H1 (cell line): ENCODE measurements around the gene ZBTB16. TPM values are rescaled to one million over a fixed set of nuclear protein-coding genes. Genes with fewer than 3 reads are reported as not detected.

Source experiments
- CTCF ChIA-PET: fragments of 300-600 bp; sonication (Branson Sonifier 250); formaldehyde crosslinking; loops from one replicate; lab custom pipeline; 2021; ENCODE audit not compliant: partially characterized antibody; lab: Charles Lee
- POLR2A ChIA-PET: fragments of 300-600 bp; sonication (Branson Sonifier 250); formaldehyde crosslinking; loops from one replicate; lab custom pipeline; 2021; ENCODE audit warnings: inconsistent platforms; ENCODE audit not compliant: partially characterized antibody; lab: Charles Lee
- DNase-seq, 2 experiments: peaks; one replicate each; pipeline versions ENCODE4 v3.0.0 to v3.0.0-alpha.2; 2010 to 2022; ENCODE audit warnings: low spot score in 2 of 2, low read depth in 1 of 2, mixed read lengths in 1 of 2
- FAIRE-seq: peaks from 2 replicates; lab custom pipeline; 2011; peaks lifted over from hg19 to GRCh38; lab: Jason Lieb, UNC
- H2AFZ ChIP-seq: 2 replicates; pipeline ENCODE4 v1.8.1; 2012; ENCODE audit warnings: low read length, inconsistent platforms
- H2AK5ac ChIP-seq: 2 replicates; pipeline ENCODE4 v1.6.1; 2013; ENCODE audit warnings: low read depth, low read length
- H2BK120ac ChIP-seq: replicated peaks from 2 replicates; pipeline ENCODE3; 2013; ENCODE audit warnings: low read depth, low read length, inconsistent platforms
- H2BK12ac ChIP-seq: 2 replicates; pipeline ENCODE4 v1.6.1; 2013; ENCODE audit warnings: low read depth, low read length
- H2BK15ac ChIP-seq: 2 replicates; pipeline ENCODE4 v1.6.1; 2013; ENCODE audit warnings: low read length
- H2BK20ac ChIP-seq: 2 replicates; pipeline ENCODE4 v1.6.1; 2013; ENCODE audit warnings: low read length
- H2BK5ac ChIP-seq: 2 replicates; pipeline ENCODE4 v1.6.1; 2013; ENCODE audit warnings: low read depth, low read length
- H3K14ac ChIP-seq: 2 replicates; pipeline ENCODE4 v1.6.1; 2013; ENCODE audit warnings: inconsistent platforms; ENCODE audit not compliant: insufficient read length
- H3K18ac ChIP-seq: 2 replicates; pipeline ENCODE4 v1.6.1; 2013; ENCODE audit warnings: low read length; ENCODE audit errors: extremely low read depth
- H3K23ac ChIP-seq: 2 replicates; pipeline ENCODE4 v1.6.1; 2013; ENCODE audit warnings: inconsistent platforms; ENCODE audit not compliant: insufficient read length
- H3K23me2 ChIP-seq: 2 replicates; pipeline ENCODE4 v1.6.1; 2013; ENCODE audit warnings: low read depth, low read length
- H3K27ac ChIP-seq: 2 replicates; pipeline ENCODE4 v1.6.1; 2011; ENCODE audit warnings: low read depth, low read length, inconsistent platforms
- H3K27me3 ChIP-seq, 4 experiments: replicated peaks in 1 of 4; 1 replicate in 1 of 4; 2 replicates in 3 of 4; pipeline versions ENCODE4 v1.6.1 to v1.8.1; 2011 to 2013; ENCODE audit warnings: low read length in 3 of 4, mild to moderate bottlenecking in 3 of 4, inconsistent platforms in 2 of 4, mixed read lengths in 2 of 4, moderate library complexity in 1 of 4; ENCODE audit not compliant: control insufficient read depth in 3 of 4, insufficient read depth in 3 of 4; ENCODE audit errors: extremely low read depth in 1 of 4
- H3K36me3 ChIP-seq, 4 experiments: 2 replicates each; pipeline versions ENCODE4 v1.6.1 to v1.8.1; 2011 to 2013; ENCODE audit warnings: mild to moderate bottlenecking in 4 of 4, low read length in 3 of 4, moderate library complexity in 2 of 4, control low read depth in 1 of 4, inconsistent platforms in 1 of 4; ENCODE audit not compliant: insufficient read depth in 4 of 4, control insufficient read depth in 2 of 4
- H3K4ac ChIP-seq: replicated peaks from 2 replicates; pipeline ENCODE3; 2013; ENCODE audit warnings: low read length, low read depth, mixed read lengths, inconsistent platforms; ENCODE audit not compliant: insufficient read length
- H3K4me1 ChIP-seq, 4 experiments: replicated peaks in 1 of 4; 1 replicate in 1 of 4; 2 replicates in 3 of 4; pipeline versions ENCODE4 v1.6.1 to v1.8.1; 2011 to 2013; ENCODE audit warnings: low read length in 3 of 4, inconsistent platforms in 2 of 4, mixed read lengths in 1 of 4; ENCODE audit not compliant: insufficient read depth in 4 of 4, control insufficient read depth in 3 of 4
- H3K4me2 ChIP-seq, 2 experiments: 2 replicates each; pipeline versions ENCODE4 v1.6.1 to v1.8.1; 2011 to 2013; ENCODE audit warnings: low read depth in 2 of 2, low read length in 2 of 2, control low read depth in 1 of 2, inconsistent platforms in 1 of 2, mild to moderate bottlenecking in 1 of 2; ENCODE audit not compliant: insufficient read depth in 1 of 2
- H3K4me3 ChIP-seq, 4 experiments: fragments of 200-600, 300-600 bp in 1 of 4; sonication (generic), shearing (Covaris generic), sonication (Bioruptor Twin) in 1 of 4; 2 replicates each; pipeline versions ENCODE4 v1.5.1 to v1.8.1; 2011 to 2016; ENCODE audit warnings: low read length in 4 of 4, low read depth in 3 of 4, control low read depth in 2 of 4, inconsistent platforms in 2 of 4, mild to moderate bottlenecking in 2 of 4, mixed read lengths in 1 of 4, moderate library complexity in 1 of 4; ENCODE audit not compliant: insufficient read depth in 2 of 4; ENCODE audit errors: extremely low read depth in 1 of 4
- H3K56ac ChIP-seq: replicated peaks from 2 replicates; pipeline ENCODE3; 2013; ENCODE audit warnings: low read depth, mild to moderate bottlenecking, mixed read lengths, low read length, inconsistent platforms; ENCODE audit not compliant: insufficient read length
- H3K79me1 ChIP-seq: 2 replicates; pipeline ENCODE4 v1.6.1; 2013; ENCODE audit warnings: low read depth, low read length, control low read depth
- H3K79me2 ChIP-seq, 2 experiments: 2 replicates each; pipeline versions ENCODE4 v1.6.1 to v1.8.1; 2012 to 2013; ENCODE audit warnings: low read length in 2 of 2, mild to moderate bottlenecking in 2 of 2, inconsistent platforms in 1 of 2; ENCODE audit not compliant: insufficient read depth in 2 of 2, control insufficient read depth in 1 of 2
- H3K9ac ChIP-seq, 4 experiments: replicated peaks in 1 of 4; 1 replicate in 1 of 4; 2 replicates in 3 of 4; pipeline versions ENCODE4 v1.6.1 to v1.8.1; 2011 to 2013; ENCODE audit warnings: low read depth in 3 of 4, low read length in 3 of 4, control low read depth in 2 of 4, mild to moderate bottlenecking in 2 of 4, moderate library complexity in 2 of 4, inconsistent platforms in 1 of 4; ENCODE audit errors: extremely low read depth in 1 of 4
- H3K9me3 ChIP-seq, 2 experiments: 2 replicates each; pipeline versions ENCODE4 v1.6.1 to v1.8.1; 2012 to 2013; ENCODE audit warnings: mild to moderate bottlenecking in 2 of 2, moderate library complexity in 2 of 2, control low read depth in 1 of 2, inconsistent platforms in 1 of 2, low read depth in 1 of 2, low read length in 1 of 2, mixed read lengths in 1 of 2; ENCODE audit not compliant: insufficient read depth in 2 of 2
- H4K20me1 ChIP-seq, 2 experiments: replicated peaks in 1 of 2; 2 replicates each; pipeline versions ENCODE3 to v1.8.1; 2011 to 2013; ENCODE audit warnings: inconsistent platforms in 2 of 2, low read length in 2 of 2, mild to moderate bottlenecking in 1 of 2; ENCODE audit not compliant: insufficient read depth in 2 of 2, control insufficient read depth in 1 of 2
- H4K5ac ChIP-seq: 2 replicates; pipeline ENCODE4 v1.6.1; 2013; ENCODE audit warnings: low read length, low read depth, mixed read lengths, inconsistent platforms; ENCODE audit not compliant: insufficient read length
- H4K8ac ChIP-seq: 2 replicates; pipeline ENCODE4 v1.8.0; 2013; ENCODE audit warnings: mild to moderate bottlenecking, moderate library complexity, low read length, inconsistent platforms; ENCODE audit not compliant: insufficient read depth; ENCODE audit errors: extremely low read depth
- H4K91ac ChIP-seq: replicated peaks from 2 replicates; pipeline ENCODE3; 2013; ENCODE audit warnings: low read length, mixed read lengths, inconsistent platforms; ENCODE audit not compliant: insufficient read length
- CHD2 ChIP-seq: IDR thresholded peaks from 2 replicates; pipeline ENCODE4 v1.6.1; 2012; ENCODE audit warnings: low read length, improper control_type of control experiment
- HDAC6 ChIP-seq: IDR thresholded peaks from one replicate; pipeline ENCODE4 v1.7.1; 2012; ENCODE audit warnings: low read depth, mild to moderate bottlenecking, inconsistent platforms, low read length, moderate library complexity
- KDM4A ChIP-seq: IDR thresholded peaks from one replicate; pipeline ENCODE4 v1.7.1; 2012; ENCODE audit warnings: low read depth, mild to moderate bottlenecking, moderate library complexity, low read length, inconsistent platforms; ENCODE audit not compliant: severe bottlenecking
- NANOG ChIP-seq: IDR thresholded peaks from 2 replicates; pipeline ENCODE4 v1.6.1; 2011; ENCODE audit warnings: low read length, low read depth, mild to moderate bottlenecking, inconsistent platforms; ENCODE audit not compliant: insufficient read depth, poor library complexity, severe bottlenecking
- POLR2A ChIP-seq, 2 experiments: IDR thresholded peaks; 1 replicate in 1 of 2; 2 replicates in 1 of 2; pipeline ENCODE4 v1.6.1; 2011; ENCODE audit warnings: low read depth in 2 of 2, low read length in 2 of 2, mild to moderate bottlenecking in 2 of 2; ENCODE audit errors: control extremely low read depth in 1 of 2
- RXRA ChIP-seq: IDR thresholded peaks from 2 replicates; pipeline ENCODE4 v1.6.1; 2011; ENCODE audit warnings: low read depth, mild to moderate bottlenecking, low read length, moderate library complexity; ENCODE audit not compliant: insufficient read depth
- SAP30 ChIP-seq: fragments of 300-600 bp; sonication (generic); IDR thresholded peaks from 2 replicates; pipeline ENCODE4 v1.7.1; 2012; ENCODE audit warnings: low read length, moderate library complexity, mild to moderate bottlenecking, inconsistent platforms; ENCODE audit not compliant: insufficient read depth, insufficient replicate concordance
- WGBS, 2 experiments: shearing (Covaris generic) in 1 of 2; methylation state at CpG; one replicate each; pipeline versions ENCODE4 v1.1.6 to v1.1.7; 2013 to 2015; ENCODE audit warnings: low lambda C conversion rate in 2 of 2, mixed read lengths in 2 of 2, inconsistent platforms in 1 of 2, low coverage in 1 of 2, missing lambda C conversion rate in 1 of 2; ENCODE audit not compliant: insufficient replicate concordance in 2 of 2, insufficient coverage in 1 of 2, insufficient read length in 1 of 2; ENCODE audit errors: extremely low coverage in 1 of 2, missing lambda C conversion rate in 1 of 2; 5-methylcytosine and 5-hydroxymethylcytosine counted together
- polyA plus RNA-seq, 7 experiments: library from polyadenylated mRNA; depleted of rRNA in 3 of 7; stranded (reverse) in 5 of 7; unstranded in 2 of 7; fragments of >200 nt in 5 of 7; fragments of 200-250 nt in 2 of 7; gene quantifications; 1 replicate in 5 of 7; 2 replicates in 1 of 7; 4 replicates in 1 of 7; pipeline versions ENCODE4 v1.2.1 to v1.2.3, GENCODE V29; 2011 to 2013; ENCODE audit warnings: missing spikeins in 2 of 7, mixed read lengths in 2 of 7
- total RNA-seq: library from RNA; stranded (reverse); fragmentation: NEBNext Ultra II Directional; extraction: Animal tissue kit (Norgen Biotek cat#: 25700); gene quantifications from 2 replicates; pipeline ENCODE4 v1.2.1, GENCODE V29; 2021

ZBTB16 gene
- total and polyA plus RNA-seq, 2 of the 8 experiments (the other 6 are each of a cell fraction or from before 2014, with no cell fraction given) = 0.12 to 0.61 TPM

DNA sequence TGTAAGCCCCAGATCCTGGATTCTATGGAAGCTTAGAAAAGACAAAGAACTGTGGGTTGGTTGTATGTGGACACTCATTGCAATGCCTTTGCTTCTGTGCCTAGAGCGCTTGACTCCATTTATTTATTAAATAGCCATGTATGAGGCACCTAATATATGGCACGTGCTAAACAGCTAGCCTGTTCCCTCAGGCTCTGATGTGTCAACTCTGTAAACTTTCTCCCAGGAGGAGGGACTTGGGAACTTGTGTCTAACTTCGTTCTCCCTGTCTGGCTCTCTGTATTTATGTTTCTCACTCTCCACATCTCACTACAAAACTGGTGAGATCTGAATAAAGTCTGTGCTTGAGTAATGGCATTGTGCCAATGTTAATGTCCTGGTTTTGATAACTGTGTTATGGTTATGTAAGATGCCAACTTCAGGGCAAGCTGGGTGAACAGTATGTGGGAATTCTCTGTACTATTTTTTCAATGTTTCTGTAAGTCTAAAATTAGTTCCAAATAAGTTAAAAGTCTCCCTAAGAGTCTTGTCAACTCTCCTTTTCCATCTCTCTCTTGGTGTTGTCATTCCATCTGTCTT, 34.1 kb upstream of the ZBTB16 start:
- TF ChIP-seq NANOG (no peak), POLR2A (IDR thresholded peaks at IDR 0.05; ENCODE audit: control extremely low read depth in 1 of 2, low read depth in 2 of 2, low read length in 2 of 2) (no peak), KDM4A (no peak), HDAC6 (no peak), RXRA (no peak), CHD2 (no peak), SAP30 (no peak)

More for the DNA sequence above, 34.1 kb upstream of the ZBTB16 start:
- H3K4ac ChIP-seq = no peak overlapping the region
- no peak for FAIRE-seq
- H4K20me1 ChIP-seq = no peaks in the 10 kb centered on the region
- no peak for DNase-seq
- H3K4me3 ChIP-seq = no peak overlapping the region
- H2BK20ac ChIP-seq = no peak overlapping the region
- ChIA-PET POLR2A (no interaction called here), CTCF (interaction anchor here (0.8 to 9.8 kb wide), 30 partner anchors 8 to 255 kb away, joined by 3 to 164 read pairs (median 5); no protein-coding TSS in a partner anchor)
- H3K23ac ChIP-seq = no peak overlapping the region
- no peak overlapping the region for H2AK5ac ChIP-seq
- H4K5ac ChIP-seq = no peak overlapping the region
- H2BK120ac ChIP-seq = no peak overlapping the region
- no peaks in the 10 kb centered on the region for H3K9me3 ChIP-seq
- no peak overlapping the region for H4K91ac ChIP-seq
- no peak overlapping the region for H2BK15ac ChIP-seq
- WGBS, 2 experiments = 86% methylated on average over 3 of the region's 3 CpGs; no CpG with 5 or more reads in 1 of the 2 experiments
- no peak overlapping the region for H3K14ac ChIP-seq
- no peak overlapping the region for H3K18ac ChIP-seq
- H3K36me3 ChIP-seq = no peaks in the 10 kb centered on the region
- no peak overlapping the region for H3K27ac ChIP-seq
- H3K4me2 ChIP-seq = no peak overlapping the region
- H2BK5ac ChIP-seq = no peak overlapping the region
- no peak overlapping the region for H2BK12ac ChIP-seq
- no peak overlapping the region for H3K56ac ChIP-seq
- no peaks in the 10 kb centered on the region for H3K4me1 ChIP-seq
- no peak overlapping the region for H3K9ac ChIP-seq
- no peak overlapping the region for H4K8ac ChIP-seq
- H3K23me2 ChIP-seq = 0 out of 2 replicates have a peak, but pooled peaks cover 1% of the 10 kb centered on the region
- no peak overlapping the region for H2AFZ ChIP-seq
- H3K27me3 ChIP-seq = 0 out of 7 replicates have a peak, but pooled peaks cover 0 to 2% (median 0%) of the 10 kb centered on the region in 4 experiments
- H3K79me2 ChIP-seq = no peaks in the 10 kb centered on the region
- H3K79me1 ChIP-seq = no peaks in the 10 kb centered on the region
